Peyer's patch (tissue), 4 donors: ENCODE data around the gene ISLR. TPM values are rescaled to one million over a fixed set of nuclear protein-coding genes. Genes with fewer than 3 reads are reported as not detected.

Experiments used
- DNase-seq, 3 donors: peaks; one replicate each; pipeline ENCODE4 v3.0.0-alpha.2; 2017 to 2019
- H3K27ac ChIP-seq, 4 donors: fragments of 200-600 bp; sonication (generic); one replicate each; pipeline ENCODE4 v1.5.1; 2016 to 2019
- H3K27me3 ChIP-seq, 2 donors: fragments of 200-600 bp; sonication (generic); one replicate each; pipeline ENCODE4 v1.5.1; 2019
- H3K36me3 ChIP-seq, 3 donors: fragments of 200-600 bp; sonication (generic); one replicate each; pipeline ENCODE4 v1.5.1; 2016 to 2019
- H3K4me1 ChIP-seq, 4 donors: fragments of 200-600 bp; sonication (generic); one replicate each; pipeline ENCODE4 v1.5.1; 2016 to 2019
- H3K4me3 ChIP-seq, 4 donors: fragments of 200-600 bp; sonication (generic); 1 replicate in 3 of 4; 2 replicates in 1 of 4; pipeline ENCODE4 v1.5.1; 2016 to 2019; ENCODE audit warnings: mild to moderate bottlenecking in 1 of 4
- H3K9me3 ChIP-seq, 4 donors: fragments of 200-600 bp; sonication (generic); one replicate each; pipeline ENCODE4 v1.5.1; 2016 to 2019; ENCODE audit warnings: mild to moderate bottlenecking in 1 of 4
- CTCF ChIP-seq, 6 experiments: fragments of 450-650 bp in 4 of 6; fragments of 200-600 bp in 2 of 6; sonication (generic) in 1 of 6; IDR thresholded peaks; one replicate each; pipeline ENCODE4 v1.5.1; 2017 to 2019; ENCODE audit warnings: antibody characterized with exemption in 6 of 6, mild to moderate bottlenecking in 3 of 6, moderate library complexity in 1 of 6
- POLR2A ChIP-seq, 2 donors: fragments of 450-650 bp; IDR thresholded peaks; one replicate each; pipeline ENCODE4 v1.5.1; 2017; ENCODE audit warnings: antibody characterized with exemption in 2 of 2, mild to moderate bottlenecking in 2 of 2, moderate library complexity in 2 of 2
- total RNA-seq, 4 donors: library from RNA; depleted of rRNA; stranded (reverse); fragments of >200 nt; gene quantifications; one replicate each; pipeline ENCODE4 v1.1.0, GENCODE V29; 2016

The ISLR gene
- total RNA-seq, 4 donors from 2014 or later: 6.3 to 22.8 (median 17.5) TPM

DNA sequence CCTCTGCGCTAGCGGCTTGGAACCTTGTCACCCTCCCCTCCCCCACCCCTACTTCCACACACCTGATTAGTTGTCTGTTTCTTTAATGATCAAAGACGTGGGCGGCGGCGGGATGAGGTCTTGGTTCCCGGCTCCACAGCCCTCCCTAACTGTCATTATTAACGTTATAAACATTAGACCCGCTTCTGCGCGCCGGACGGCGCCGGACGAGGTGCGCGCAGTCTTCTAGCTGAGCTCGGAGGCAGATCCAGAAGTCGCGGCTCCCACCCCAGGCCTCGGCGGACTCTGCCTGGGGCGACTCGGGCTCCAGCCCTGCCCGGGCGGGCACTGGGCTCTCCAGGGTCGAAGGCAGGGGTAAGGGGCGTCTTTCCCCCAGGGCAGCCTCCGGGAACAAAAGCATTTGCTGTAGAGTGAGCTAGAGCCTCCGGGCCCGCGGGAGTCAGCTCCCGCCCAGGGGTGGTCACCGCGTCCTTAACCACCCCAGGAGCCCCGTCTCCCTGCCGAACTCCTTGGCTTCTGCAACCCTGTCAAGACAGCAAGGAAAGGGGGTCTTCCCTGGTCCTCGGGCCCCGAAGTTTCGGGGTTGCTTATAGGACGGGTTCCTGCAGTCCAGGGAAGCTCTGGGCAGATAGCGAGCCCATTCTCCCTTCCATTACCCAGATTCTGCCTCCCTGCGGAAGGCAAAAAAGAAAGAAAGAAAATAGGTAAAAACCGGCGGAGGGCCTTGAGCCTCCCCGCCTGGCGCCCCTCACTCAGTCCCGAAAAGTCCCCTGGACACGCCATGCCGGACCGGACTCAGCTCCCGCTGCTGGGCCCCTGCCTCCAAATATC lies 45.3 kb upstream of the ISLR start:
- Histone ChIP-seq H3K27me3 (peaks cover 0 to 47% of the 10 kb centered on the region in 2 donors), H3K27ac (no peak overlapping the region), H3K9me3 (no peaks in the 10 kb centered on the region), H3K4me3 (peak overlapping the region in 3 of 4 donors; percentile 35 to 52 (median 41)), H3K4me1 (peaks cover 0 to 35% (median 14%) of the 10 kb centered on the region in 4 donors), H3K36me3 (no peaks in the 10 kb centered on the region)
- TF ChIP-seq CTCF (IDR thresholded peaks at IDR 0.05) (no peak), POLR2A (IDR thresholded peaks at IDR 0.05) (no peak)
- DNase-seq: peak in 2 of 3 donors; percentile 15 to 50

DNA sequence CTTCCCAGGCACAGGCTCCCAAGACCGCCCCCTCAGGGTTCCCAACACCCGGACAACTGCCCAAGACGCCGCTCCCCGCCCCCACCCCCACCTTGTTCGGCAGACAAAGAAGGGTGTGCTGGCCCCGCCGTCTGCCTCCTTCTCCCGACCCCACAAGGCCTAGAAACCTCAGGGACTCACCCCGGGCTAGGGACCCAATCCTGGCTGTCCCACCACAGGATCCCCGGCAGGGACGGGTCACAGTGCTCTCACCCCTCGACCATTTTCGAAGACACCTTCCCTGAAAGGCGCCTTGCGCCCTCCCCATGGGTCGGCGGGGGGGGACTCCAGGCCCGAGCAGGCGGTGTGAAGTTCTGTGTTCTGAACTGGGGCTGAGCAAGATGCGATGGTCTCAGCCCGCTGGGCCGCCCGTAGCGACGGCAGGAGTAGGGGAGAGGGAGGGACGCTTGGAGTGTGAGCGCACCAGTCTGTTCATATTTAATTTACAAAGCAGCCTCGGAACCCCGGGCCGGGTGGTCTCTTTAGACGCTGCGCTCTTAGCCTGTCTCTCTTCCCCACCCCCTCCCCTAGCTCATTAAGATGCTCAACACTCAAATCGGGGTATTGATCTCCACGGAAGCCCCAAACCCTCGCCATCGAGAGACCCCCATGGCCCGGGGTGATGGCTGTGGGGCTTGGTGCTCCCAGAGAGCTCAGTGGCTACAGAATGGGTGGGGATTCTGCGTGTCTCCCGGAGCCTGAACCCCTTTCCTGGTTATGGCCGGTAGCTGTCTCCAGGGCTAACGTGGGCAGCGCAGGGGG lies 44.5 kb upstream of the ISLR start:
- H3K27me3 ChIP-seq: peaks cover 0 to 54% of the 10 kb centered on the region in 2 donors

GRCh38 chr15:74129586-74130154 lies 43.8 kb upstream of the ISLR start:
- no peak overlapping the region for H3K27ac ChIP-seq
- H3K27me3 ChIP-seq: peaks cover 0 to 61% of the 10 kb centered on the region in 2 donors
- DNase-seq: peak in 1 of 3 donors; percentile 12
- no peaks in the 10 kb centered on the region for H3K9me3 ChIP-seq
- H3K36me3 ChIP-seq: no peaks in the 10 kb centered on the region
- peak overlapping the region in 1 of 4 donors; percentile 13 for H3K4me3 ChIP-seq
- peaks cover 0 to 35% (median 16%) of the 10 kb centered on the region in 4 donors for H3K4me1 ChIP-seq
- TF ChIP-seq CTCF (IDR thresholded peaks at IDR 0.05) (no peak), POLR2A (IDR thresholded peaks at IDR 0.05) (no peak)

More for the DNA sequence above, 44.5 kb upstream of the ISLR start:
- H3K4me3 ChIP-seq: peak overlapping the region in 1 of 4 donors; percentile 35
- H3K9me3 ChIP-seq: no peaks in the 10 kb centered on the region
- peaks cover 0 to 31% (median 14%) of the 10 kb centered on the region in 4 donors for H3K4me1 ChIP-seq
- TF ChIP-seq CTCF (IDR thresholded peaks at IDR 0.05) (no peak), POLR2A (IDR thresholded peaks at IDR 0.05) (no peak)
- DNase-seq: peak in 1 of 3 donors; percentile 12
- no peaks in the 10 kb centered on the region for H3K36me3 ChIP-seq
- no peak overlapping the region for H3K27ac ChIP-seq

GRCh38 chr15:74130155-74130848 lies 43.2 kb upstream of the ISLR start, which contains the start of gene ISLR2:
Gene ISLR2, plus strand, starts transcription at chr15:74130586. Its CDS starts 2,169 bp downstream, at chr15:74132755.
- peak in 1 of 3 donors; percentile 14 for DNase-seq
- Histone ChIP-seq H3K27me3 (peaks cover 0 to 67% of the 10 kb centered on the region in 2 donors), H3K36me3 (no peaks in the 10 kb centered on the region), H3K27ac (no peak within 1 kb of the TSS), H3K4me3 (peak within 1 kb of the TSS in 1 of 4 donors; percentile 13), H3K9me3 (no peaks in the 10 kb centered on the region), H3K4me1 (peaks cover 0 to 40% (median 18%) of the 10 kb centered on the region in 4 donors)
- TF ChIP-seq CTCF (IDR thresholded peaks at IDR 0.05) (no peak), POLR2A (IDR thresholded peaks at IDR 0.05) (no peak)
